Heart left ventricle (tissue), 13 donors: ENCODE measurements around the gene IL1RAPL1.
A peak's percentile ranks its signal among the peaks of the same experiment; 100 is the strongest.

Experiments used
- CTCF ChIP-seq, 12 donors: fragments of 200-600 bp; sonication (generic) in 4 of 12; IDR thresholded peaks; one replicate each; pipeline versions ENCODE4 v1.5.0 to v1.8.0; 2018 to 2022; ENCODE audit warnings: antibody characterized with exemption in 12 of 12, mild to moderate bottlenecking in 5 of 12
- POLR2A ChIP-seq, 2 donors: fragments of 450-650 bp; IDR thresholded peaks; one replicate each; pipeline ENCODE4 v1.6.1; 2017; ENCODE audit warnings: antibody characterized with exemption in 2 of 2, mild to moderate bottlenecking in 2 of 2, moderate library complexity in 2 of 2
- donor health status: ischemic (EF 13 %, LVEDD 7.1; RV severe dilation, severe dysfunction).
- donor health status: DM: no; HTN: yes; CAD: no.
- donor health status: DM: no; HTN: no; CAD: no.
- donor health status: ischemic (EF 25% LVEDD 6.9; RV normal size, moderate dysfunction).
- donor health status: ischemic (EF 25% LVEDD 5.7; RV mildly dilated, moderate dysfunction).
- donor health status: ischemic (EF 35%, LVEDD 5.7; RV mildly dilated, moderate dysfunction).
- donor health status: nonischemic (EF 11% LVEDD 7.7; RV severe dilation, severe dysfunction).
- donor health status: DM: yes; HTN: yes; CAD: no.
- donor health status: PGD.
- donor health status: ischemic (EF 29% LVEDD 5.4; RV normal size, mild dysfunction).
- donor health status: nonischemic (EF 23%, LVEDD 6.1; RV moderate dilation, normal function).

GRCh38 chrX:28590396-28590795 lies 3.1 kb downstream of the IL1RAPL1 start:
- TF ChIP-seq CTCF (IDR thresholded peaks at IDR 0.05) (peak in 9 of 12 donors; percentile 8 to 46 (median 25)), POLR2A (IDR thresholded peaks at IDR 0.05) (no peak)
